Vagina (tissue), 2 donors: ENCODE measurements around the gene RIMOC1. TPM values are rescaled to one million over a fixed set of nuclear protein-coding genes. Genes with fewer than 3 reads are reported as not detected.

Source experiments
- DNase-seq, 2 donors: peaks; one replicate each; pipeline ENCODE4 v3.0.0-alpha.2; 2017; ENCODE audit errors: extremely low spot score in 2 of 2
- H3K27ac ChIP-seq: fragments of 200-600 bp; sonication (generic); one replicate; pipeline ENCODE4 v1.5.1; 2019
- H3K27me3 ChIP-seq: fragments of 200-600 bp; sonication (generic); one replicate; pipeline ENCODE4 v1.5.1; 2019
- H3K36me3 ChIP-seq, 2 donors: fragments of 200-600 bp; sonication (generic); one replicate each; pipeline ENCODE4 v1.5.1; 2017 to 2019
- H3K4me1 ChIP-seq: fragments of 200-600 bp; sonication (generic); one replicate; pipeline ENCODE4 v1.5.1; 2019
- H3K4me3 ChIP-seq, 2 donors: fragments of 200-600 bp; sonication (generic); 1 replicate in 1 of 2; 2 replicates in 1 of 2; pipeline ENCODE4 v1.5.1; 2016 to 2019
- H3K9me3 ChIP-seq: fragments of 200-600 bp; sonication (generic); one replicate; pipeline ENCODE4 v1.5.1; 2019
- CTCF ChIP-seq, 3 experiments: fragments of 450-650 bp in 2 of 3; fragments of 200-600 bp in 1 of 3; sonication (generic) in 1 of 3; IDR thresholded peaks; one replicate each; pipeline ENCODE4 v1.5.1; 2017 to 2019; ENCODE audit warnings: antibody characterized with exemption in 3 of 3, mild to moderate bottlenecking in 2 of 3, moderate library complexity in 2 of 3
- POLR2A ChIP-seq, 2 donors: fragments of 450-650 bp; IDR thresholded peaks; one replicate each; pipeline ENCODE4 v1.6.1; 2017; ENCODE audit warnings: antibody characterized with exemption in 2 of 2, mild to moderate bottlenecking in 2 of 2, moderate library complexity in 2 of 2
- POLR2AphosphoS5 ChIP-seq, 2 donors: sonication (generic); formaldehyde crosslinking; IDR thresholded peaks; one replicate each; pipeline ENCODE4 v1.9.0; 2017; ENCODE audit warnings: antibody characterized with exemption in 2 of 2, mild to moderate bottlenecking in 2 of 2, low read depth in 1 of 2; ENCODE audit not compliant: insufficient read depth in 1 of 2
- intact Hi-C: fragments of 100-400 bp; cut with DNase I; formaldehyde crosslinking; loops from one replicate; pipeline ENCODE4 v1.15.1; 2023
- total RNA-seq: library from RNA; depleted of rRNA; stranded (reverse); fragments of >200 nt; gene quantifications from one replicate; pipeline ENCODE4 v1.2.3, GENCODE V29; 2016

The RIMOC1 gene
- total RNA-seq, 1 donor from 2014 or later: 10.3 TPM

- Histone ChIP-seq H3K36me3 (peaks cover 0 to 40% of the 10 kb centered on the region in 2 donors), H3K27me3 (no peaks in the 10 kb centered on the region), H3K4me3 (no peak overlapping the region), H3K27ac (no peak overlapping the region), H3K4me1 (peaks cover 15% of the 10 kb centered on the region), H3K9me3 (no peaks in the 10 kb centered on the region)
- intact Hi-C loops: no loop called here
- TF ChIP-seq CTCF (IDR thresholded peaks at IDR 0.05) (no peak), POLR2AphosphoS5 (IDR thresholded peaks at IDR 0.05; ENCODE audit: insufficient read depth in 1 of 2, low read depth in 1 of 2) (peak in 1 of 2 donors; percentile 52)
- no peak for DNase-seq
Observed at GRCh38 chr5:41921874-41922273, 17.7 kb downstream of the RIMOC1 start.

- H3K4me1 ChIP-seq: peaks cover 15% of the 10 kb centered on the region
- TF ChIP-seq CTCF (IDR thresholded peaks at IDR 0.05): no peak
- no peak for TF ChIP-seq POLR2AphosphoS5 (IDR thresholded peaks at IDR 0.05; ENCODE audit: insufficient read depth in 1 of 2, low read depth in 1 of 2)
- TF ChIP-seq POLR2A (IDR thresholded peaks at IDR 0.05): no peak
- peak overlapping the region; percentile 63 to 75 for H3K4me3 ChIP-seq
- no peaks in the 10 kb centered on the region for H3K27me3 ChIP-seq
- no peaks in the 10 kb centered on the region for H3K9me3 ChIP-seq
- H3K27ac ChIP-seq: peak overlapping the region; percentile 97
- no peak for DNase-seq
- H3K36me3 ChIP-seq: peaks cover 0 to 20% of the 10 kb centered on the region in 2 donors
- intact Hi-C loops: no loop called here
Observed at GRCh38 chr5:41924526-41924871, 20.4 kb downstream of the RIMOC1 start.

- Histone ChIP-seq H3K4me1 (peaks cover 15% of the 10 kb centered on the region), H3K9me3 (no peaks in the 10 kb centered on the region), H3K36me3 (peaks cover 0 to 14% of the 10 kb centered on the region in 2 donors), H3K27me3 (no peaks in the 10 kb centered on the region), H3K27ac (peak within 1 kb of the TSS; percentile 97), H3K4me3 (peak within 1 kb of the TSS; percentile 63 to 75)
- peak in 1 of 2 donors; percentile 92 for DNase-seq
- TF ChIP-seq CTCF (IDR thresholded peaks at IDR 0.05) (peak in 1 of 3 experiments; percentile 44), POLR2A (IDR thresholded peaks at IDR 0.05) (peak in 1 of 2 donors; percentile 32), POLR2AphosphoS5 (IDR thresholded peaks at IDR 0.05; ENCODE audit: insufficient read depth in 1 of 2, low read depth in 1 of 2) (peak; percentile 27 to 79)
- intact Hi-C loops: no loop called here
Observed at GRCh38 chr5:41924872-41925554, 20.9 kb downstream of the RIMOC1 start, which contains the start of gene FBXO4. Gene FBXO4, plus strand, starts transcription at chr5:41925281. Its CDS starts 29 bp downstream, at chr5:41925310.

GRCh38 chr5:41925555-41925951, 21.4 kb downstream of the RIMOC1 start:
- Histone ChIP-seq H3K27me3 (no peaks in the 10 kb centered on the region), H3K36me3 (peaks cover 0 to 9% of the 10 kb centered on the region in 2 donors), H3K9me3 (no peaks in the 10 kb centered on the region), H3K4me3 (peak overlapping the region; percentile 63 to 75), H3K4me1 (peaks cover 15% of the 10 kb centered on the region), H3K27ac (peak overlapping the region; percentile 97)
- TF ChIP-seq POLR2AphosphoS5 (IDR thresholded peaks at IDR 0.05; ENCODE audit: insufficient read depth in 1 of 2, low read depth in 1 of 2): no peak
- no peak for TF ChIP-seq CTCF (IDR thresholded peaks at IDR 0.05)
- TF ChIP-seq POLR2A (IDR thresholded peaks at IDR 0.05): no peak
- DNase-seq: peak in 1 of 2 donors; percentile 88
- intact Hi-C loops: no loop called here

GRCh38 chr5:41927604-41928003, 23.5 kb downstream of the RIMOC1 start:
- no peak overlapping the region for H3K4me3 ChIP-seq
- intact Hi-C loops: no loop called here
- peaks cover 15% of the 10 kb centered on the region for H3K4me1 ChIP-seq
- TF ChIP-seq POLR2AphosphoS5 (IDR thresholded peaks at IDR 0.05; ENCODE audit: insufficient read depth in 1 of 2, low read depth in 1 of 2) (no peak), CTCF (IDR thresholded peaks at IDR 0.05) (no peak), POLR2A (IDR thresholded peaks at IDR 0.05) (no peak)
- no peaks in the 10 kb centered on the region for H3K36me3 ChIP-seq
- H3K27ac ChIP-seq: no peak overlapping the region
- H3K27me3 ChIP-seq: no peaks in the 10 kb centered on the region
- DNase-seq: no peak
- H3K9me3 ChIP-seq: no peaks in the 10 kb centered on the region
